GM18520 (cell line): ENCODE results near the gene CRYBG3.
"Not testable (repeated sequence)": the region's sequence is repeated elsewhere in the genome, so short reads cannot be mapped to it uniquely, and the experiment has no call there.

Experiments
- ATAC-seq: cut with Tn5 transposase; IDR thresholded peaks from one replicate; pipeline ENCODE4 v1.9.1; 2021; ENCODE audit not compliant: unreplicated experiment

CRYBG3 gene

GRCh38 chr3:97895216-97895615 is 73.4 kb downstream of the CRYBG3 start:
- ATAC-seq: no peak

- ATAC-seq: no peak
These were observed 74.3 kb downstream of the CRYBG3 start for GRCh38 chr3:97896129-97896528.

- ATAC-seq: no peak
These were observed 74.7 kb downstream of the CRYBG3 start for GRCh38 chr3:97896547-97896946.

- ATAC-seq: no peak
These were observed 77.5 kb downstream of the CRYBG3 start for GRCh38 chr3:97899331-97899730.

GRCh38 chr3:97901313-97902248 is 79.8 kb downstream of the CRYBG3 start:
- ATAC-seq: no peak

DNA sequence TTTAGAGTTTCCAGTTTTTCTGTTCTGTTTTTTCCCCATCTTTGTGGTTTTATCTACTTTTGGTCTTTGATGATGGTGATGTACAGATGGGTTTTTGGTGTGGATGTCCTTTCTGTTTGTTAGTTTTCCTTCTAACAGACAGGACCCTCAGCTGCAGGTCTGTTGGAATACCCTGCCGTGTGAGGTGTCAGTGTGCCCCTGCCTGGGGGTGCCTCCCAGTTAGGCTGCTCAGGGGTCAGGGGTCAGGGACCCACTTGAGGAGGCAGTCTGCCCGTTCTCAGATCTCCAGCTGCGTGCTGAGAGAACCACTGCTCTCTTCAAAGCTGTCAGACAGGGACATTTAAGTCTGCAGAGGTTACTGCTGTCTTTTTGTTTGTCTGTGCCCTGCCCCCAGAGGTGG is 88.0 kb downstream of the CRYBG3 start:
- not testable (repeated sequence) for ATAC-seq

GRCh38 chr3:97910236-97910831 is 88.5 kb downstream of the CRYBG3 start:
- not testable (repeated sequence) for ATAC-seq

DNA sequence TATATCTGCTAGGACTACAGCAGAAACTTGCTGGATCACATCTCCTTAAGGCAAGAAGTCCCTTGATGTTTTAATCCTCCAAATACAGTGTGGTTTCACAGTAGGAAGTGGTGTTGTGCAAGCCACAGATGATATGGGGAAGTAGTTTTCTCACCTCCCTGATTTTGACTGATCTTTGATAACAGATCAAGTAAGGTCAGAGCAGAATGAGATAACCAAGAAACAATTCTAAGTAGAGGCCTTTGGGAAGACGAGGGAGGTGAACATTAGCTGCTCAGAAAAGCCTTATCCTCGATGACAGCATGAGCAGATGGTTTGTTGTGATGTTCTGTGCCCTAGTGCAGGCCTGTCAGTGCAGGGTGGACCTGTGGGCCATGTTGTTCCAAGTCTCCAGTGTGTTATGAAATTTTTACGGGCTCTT is 89.1 kb downstream of the CRYBG3 start:
- ATAC-seq: no peak

DNA sequence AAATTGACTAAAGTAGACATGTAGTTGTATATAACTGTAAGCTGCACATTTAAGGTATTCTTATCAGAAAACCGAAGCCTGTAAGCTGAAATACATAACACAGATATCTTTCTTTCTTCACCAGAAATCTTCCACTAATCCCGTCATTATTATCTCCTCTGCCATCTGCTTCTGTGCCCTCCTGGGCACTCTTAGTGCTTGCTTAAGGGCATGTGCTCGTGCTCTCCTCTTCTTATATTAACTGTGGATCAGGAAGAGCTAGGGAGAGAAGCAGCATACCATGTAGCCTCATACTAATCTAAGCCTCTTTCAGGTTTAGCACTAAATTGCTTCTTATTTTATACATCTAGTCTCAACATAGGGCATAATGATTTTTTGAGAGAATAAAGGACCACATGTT is 89.6 kb downstream of the CRYBG3 start:
- no peak for ATAC-seq

DNA sequence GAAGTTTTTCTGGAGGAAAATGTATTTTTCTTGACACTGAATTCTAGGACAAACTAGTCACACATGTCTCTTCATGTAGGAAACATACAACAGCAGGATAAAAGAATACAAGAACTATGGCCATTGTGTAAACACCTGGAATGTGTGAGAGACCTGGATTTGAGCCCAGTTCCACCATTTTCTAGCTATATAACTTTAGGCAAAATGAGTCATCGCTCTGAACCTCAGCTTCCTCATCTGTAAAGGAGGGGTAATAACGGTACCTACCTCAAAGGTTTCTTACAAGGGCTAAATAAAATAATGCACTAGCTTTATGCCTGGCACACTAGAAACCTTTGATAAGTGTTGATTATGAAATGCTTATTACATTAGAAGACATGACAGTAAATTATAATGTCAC is 92.6 kb downstream of the CRYBG3 start:
- ATAC-seq: no peak

DNA sequence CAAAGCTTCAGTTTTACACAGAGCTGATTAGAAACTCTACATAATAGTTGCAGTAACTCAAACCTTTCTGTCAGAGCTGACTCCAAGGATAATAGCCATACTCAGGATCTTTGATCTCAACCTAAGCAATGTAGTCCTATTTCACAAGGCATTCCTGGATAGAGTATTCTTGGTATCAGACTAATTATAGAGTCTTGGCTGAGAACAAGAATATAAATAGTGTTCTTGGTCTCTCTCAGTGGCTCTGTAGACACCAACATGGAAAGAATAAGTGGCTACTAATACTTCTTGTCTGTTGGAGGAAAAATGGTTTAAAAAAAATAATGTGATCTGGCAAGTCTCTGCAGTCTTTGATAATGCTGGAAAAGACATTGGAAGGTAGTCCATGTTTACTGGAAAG is 94.8 kb downstream of the CRYBG3 start:
- no peak for ATAC-seq

GRCh38 chr3:97917813-97918536 is 96.2 kb downstream of the CRYBG3 start:
- no peak for ATAC-seq

GRCh38 chr3:97927704-97928103 is 105.9 kb downstream of the CRYBG3 start:
- no peak for ATAC-seq

DNA sequence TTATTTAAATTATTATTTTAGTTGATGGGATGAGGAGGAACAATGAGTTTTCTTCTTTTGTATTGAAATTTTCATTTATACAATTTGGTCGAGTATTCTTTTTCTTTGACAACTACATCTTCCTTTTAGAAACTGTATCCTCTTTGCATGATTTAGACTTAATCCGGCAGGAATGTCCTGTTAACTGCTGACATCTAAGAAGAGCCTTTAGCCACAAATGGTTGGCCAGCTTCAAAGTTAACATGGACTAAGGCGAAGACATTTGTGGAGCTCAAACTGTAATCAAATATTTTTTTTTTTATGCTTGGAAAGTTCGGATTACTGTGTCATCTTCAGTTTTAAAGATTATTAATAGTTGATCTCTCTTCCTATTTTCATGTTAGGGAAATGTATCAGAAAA is 107.2 kb downstream of the CRYBG3 start:
- ATAC-seq: no peak

DNA sequence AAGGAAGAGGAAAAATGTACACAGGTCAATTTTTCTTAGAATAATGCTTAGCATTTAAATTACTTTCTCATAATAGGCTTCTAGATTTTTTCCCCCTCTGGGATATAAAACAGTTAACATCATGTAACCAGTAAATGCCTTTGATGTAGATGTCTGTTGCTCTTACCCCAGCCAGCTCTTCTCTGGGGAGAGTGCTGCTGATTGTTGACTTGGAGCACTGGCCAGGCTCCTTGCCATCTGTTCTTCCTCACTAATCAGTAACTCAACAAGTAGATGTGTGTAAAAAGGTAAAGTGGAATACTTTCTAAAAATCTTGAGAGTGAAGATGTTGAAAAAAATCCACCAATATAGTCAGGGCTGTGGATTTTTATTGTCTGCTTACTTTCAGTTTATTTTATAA is 108.2 kb downstream of the CRYBG3 start:
- ATAC-seq: no peak

DNA sequence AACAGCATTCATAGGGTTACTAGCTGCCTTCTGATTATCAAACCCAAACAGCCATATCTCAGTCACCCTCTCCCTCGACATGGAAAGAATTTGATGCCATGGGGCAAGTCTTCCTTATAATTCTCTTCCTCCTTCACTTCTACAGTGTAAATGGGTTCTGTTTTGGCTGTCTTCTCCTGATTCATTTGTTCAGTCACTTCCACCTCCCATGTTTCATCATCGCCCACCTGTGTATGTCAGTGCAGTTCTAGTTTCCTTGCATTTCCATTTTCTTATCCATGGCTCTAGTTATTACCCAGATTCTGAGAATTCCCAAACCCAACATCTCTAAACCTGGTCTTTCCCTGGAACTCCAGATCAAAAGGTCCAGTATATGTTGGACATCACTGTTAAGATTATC is 109.4 kb downstream of the CRYBG3 start:
- no peak for ATAC-seq

GRCh38 chr3:97932387-97932801 is 110.6 kb downstream of the CRYBG3 start:
- no peak for ATAC-seq

DNA sequence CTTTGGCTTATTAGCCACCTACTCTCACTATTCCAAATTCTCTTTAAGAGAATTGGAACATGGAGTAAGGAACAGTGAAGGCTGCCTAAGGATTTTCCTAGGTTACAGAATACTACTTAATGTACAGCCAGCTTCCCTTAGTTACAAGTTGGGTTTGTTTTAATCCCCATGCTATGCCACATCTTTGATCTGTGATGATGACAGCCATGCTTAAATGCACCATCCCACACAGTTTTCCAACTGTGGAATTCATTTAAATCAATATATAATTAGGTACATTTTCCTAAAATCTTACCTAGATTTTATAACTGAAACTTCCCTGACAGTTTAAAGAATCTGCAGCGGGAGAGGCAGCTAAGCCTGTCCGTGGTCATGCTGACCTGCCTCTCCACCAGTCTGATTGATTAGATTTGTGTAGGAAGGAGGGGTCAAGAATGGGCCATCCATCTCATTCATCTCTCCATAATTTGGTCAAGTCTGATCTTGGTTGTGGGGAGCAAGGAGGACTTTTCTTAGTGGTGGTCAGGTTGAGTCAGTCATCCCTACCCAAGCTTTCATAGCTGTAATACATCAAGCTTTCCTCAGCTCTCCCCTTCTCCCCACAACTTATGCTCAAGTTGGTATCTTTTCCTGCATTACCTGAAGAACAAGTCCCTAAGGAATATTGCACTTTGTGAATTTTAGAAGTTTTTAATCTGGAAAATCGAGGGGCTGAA is 113.3 kb downstream of the CRYBG3 start:
- ATAC-seq: no peak

- ATAC-seq: no peak
These were observed 114.0 kb downstream of the CRYBG3 start for GRCh38 chr3:97935842-97936241.

GRCh38 chr3:97937205-97937604 is 115.4 kb downstream of the CRYBG3 start:
- ATAC-seq: no peak

DNA sequence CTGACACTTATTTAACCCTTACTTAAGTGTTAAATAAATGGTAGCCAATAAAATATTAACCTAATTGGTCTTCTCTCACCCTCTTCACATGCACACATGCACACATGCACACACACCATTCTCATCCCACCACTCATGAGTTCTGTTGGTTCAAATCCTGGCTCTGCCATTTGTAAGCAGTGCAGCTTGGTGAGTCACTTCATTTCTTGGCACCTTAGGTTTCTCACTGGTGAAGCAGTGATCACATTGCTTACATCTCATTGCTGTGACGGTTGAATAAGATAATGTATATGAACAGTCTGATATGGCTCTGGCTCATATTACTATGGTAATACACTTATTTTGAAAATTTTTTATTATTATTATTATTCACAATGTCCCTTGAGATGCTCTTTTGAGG is 116.6 kb downstream of the CRYBG3 start:
- ATAC-seq: no peak
